K562 (cell line): Measurements from ENCODE around the gene GAPDH. TPM values are rescaled to one million over a fixed set of nuclear protein-coding genes. Genes with fewer than 3 reads are reported as not detected.
A peak's percentile ranks its signal among the peaks of the same experiment; 100 is the strongest.

Source experiments
- ELF1 ChIP-seq: fragments of 200-800 bp; sonication (Bioruptor generic); IDR thresholded peaks from 2 replicates; pipeline ENCODE4 v1.6.1; 2016; ENCODE audit warnings: missing genetic modification characterization, missing compliant biosample characterization
- LCOR ChIP-seq: sonication (generic); formaldehyde crosslinking; IDR thresholded peaks from 2 replicates; pipeline ENCODE4 v1.8.0; 2022; ENCODE audit warnings: mild to moderate bottlenecking, missing genetic modification reagents
- MAFG ChIP-seq: fragments of 450-650 bp; conservative IDR thresholded peaks from 2 replicates; pipeline ENCODE4 v1.6.1; 2016; ENCODE audit warnings: missing genetic modification characterization, missing compliant biosample characterization
- NFXL1 ChIP-seq: fragments of 450-650 bp; formaldehyde crosslinking; IDR thresholded peaks from 2 replicates; pipeline ENCODE4 v1.4.0; 2021; ENCODE audit warnings: mild to moderate bottlenecking
- ZNF146 ChIP-seq: IDR thresholded peaks from one replicate; pipeline ENCODE4 v1.6.1; 2018; ENCODE audit warnings: missing compliant biosample characterization; ENCODE audit not compliant: unreplicated experiment
- ZNF583 ChIP-seq: fragments of 250-450 bp; sonication (Bioruptor Pico); IDR thresholded peaks from 2 replicates; pipeline ENCODE4 v1.4.0; 2020
- ZNF644 ChIP-seq: fragments of 200-800 bp; sonication (Bioruptor generic); IDR thresholded peaks from 2 replicates; pipeline ENCODE4 v1.6.1; 2016; ENCODE audit warnings: low read depth, missing genetic modification characterization, missing compliant biosample characterization
- polyA plus RNA-seq, 8 experiments: library from polyadenylated mRNA; depleted of rRNA in 4 of 8; stranded (reverse) in 5 of 8; unstranded in 3 of 8; fragments of >200 nt; fragmentation: Nextera tagmentation in 2 of 8; fragmentation: Illumina TruSeq in 1 of 8; extraction: Ambion mirVana in 2 of 8; extraction: Trizol in 1 of 8; gene quantifications; 2 replicates each; pipeline versions ENCODE4 v1.2.1 to v1.2.3, GENCODE V29; 2011 to 2014; ENCODE audit warnings: inconsistent platforms in 1 of 8, missing spikeins in 1 of 8
- total RNA-seq, 7 experiments: library from RNA; depleted of rRNA in 6 of 7; stranded (reverse); fragments of >200 nt in 6 of 7; fragmentation: Illumina TruSeq in 2 of 7; extraction: Trizol in 2 of 7; gene quantifications; 2 replicates each; pipeline versions ENCODE4 v1.2.1 to v1.2.3, GENCODE V29; 2011 to 2021; ENCODE audit warnings: low replicate concordance in 1 of 7
- TF ChIP-seq, protein P1 (sequence below): sonication (generic); formaldehyde crosslinking; IDR thresholded peaks from 2 replicates; pipeline ENCODE4 v1.8.0; 2023; ENCODE audit warnings: missing genetic modification reagents, mild to moderate bottlenecking, borderline replicate concordance
- TF ChIP-seq, protein P2 (sequence below): fragments of 200-800 bp; sonication (Bioruptor generic); IDR thresholded peaks from 2 replicates; pipeline ENCODE4 v1.6.1; 2017; ENCODE audit warnings: missing genetic modification characterization, missing compliant biosample characterization
- TF ChIP-seq, protein P3 (sequence below), 2 experiments: IDR thresholded peaks; 2 replicates each; pipeline ENCODE4 v1.6.1; 2011; ENCODE audit warnings: borderline replicate concordance in 1 of 2, control low read depth in 1 of 2, low read depth in 1 of 2, low read length in 1 of 2, mild to moderate bottlenecking in 1 of 2, mixed read lengths in 1 of 2, moderate library complexity in 1 of 2; ENCODE audit not compliant: insufficient read depth in 1 of 2, insufficient read length in 1 of 2, poor library complexity in 1 of 2, severe bottlenecking in 1 of 2; ENCODE audit errors: extremely low read depth in 1 of 2
- TF ChIP-seq, protein P4 (sequence below): sonication (generic); formaldehyde crosslinking; IDR thresholded peaks from 2 replicates; pipeline ENCODE4 v1.8.0; 2023; ENCODE audit warnings: mild to moderate bottlenecking, missing genetic modification reagents
- TF ChIP-seq, protein P5 (sequence below): IDR thresholded peaks from 2 replicates; pipeline ENCODE4 v1.6.1; 2016; ENCODE audit warnings: missing genetic modification characterization, missing compliant biosample characterization

Gene GAPDH
- total and polyA plus RNA-seq, 9 of the 15 experiments (the other 6 are each of a cell fraction or from before 2014, with no cell fraction given) = 2,206 to 6,793 (median 4,217) TPM

DNA sequence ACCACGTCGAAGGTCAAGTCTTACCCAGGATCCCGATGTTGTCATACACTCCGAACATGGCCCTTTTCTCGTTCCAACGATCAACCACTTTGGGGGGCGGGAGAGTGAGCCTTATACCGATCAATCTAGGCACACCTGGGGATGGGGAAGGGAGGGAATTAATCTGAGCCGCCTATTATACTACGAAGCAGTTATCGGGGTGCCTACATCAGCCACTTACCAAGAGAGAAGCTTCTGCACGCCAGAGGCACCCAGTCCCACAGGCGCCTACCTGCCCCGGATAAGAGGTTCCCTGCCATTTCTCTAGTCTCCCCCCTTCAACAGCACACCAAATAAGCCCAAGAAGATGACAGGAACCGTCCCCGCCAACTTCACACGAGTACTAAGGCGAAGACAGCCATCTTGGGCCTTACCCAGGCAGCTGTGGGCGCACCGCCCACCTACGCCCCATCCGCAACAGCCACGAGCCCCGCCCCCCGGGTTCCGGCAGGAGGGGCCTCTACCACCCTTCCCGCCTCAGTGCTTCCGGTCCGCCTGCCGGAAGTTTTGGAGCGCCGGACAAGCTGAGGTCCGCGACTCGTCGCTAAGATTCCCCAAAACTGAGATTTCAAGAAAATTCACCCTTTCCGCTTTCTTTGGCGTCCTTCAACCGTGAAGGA, 41.4 kb upstream of the GAPDH start, which contains the start of gene MRPL51 (continued):
- TF ChIP-seq, protein P1, sequence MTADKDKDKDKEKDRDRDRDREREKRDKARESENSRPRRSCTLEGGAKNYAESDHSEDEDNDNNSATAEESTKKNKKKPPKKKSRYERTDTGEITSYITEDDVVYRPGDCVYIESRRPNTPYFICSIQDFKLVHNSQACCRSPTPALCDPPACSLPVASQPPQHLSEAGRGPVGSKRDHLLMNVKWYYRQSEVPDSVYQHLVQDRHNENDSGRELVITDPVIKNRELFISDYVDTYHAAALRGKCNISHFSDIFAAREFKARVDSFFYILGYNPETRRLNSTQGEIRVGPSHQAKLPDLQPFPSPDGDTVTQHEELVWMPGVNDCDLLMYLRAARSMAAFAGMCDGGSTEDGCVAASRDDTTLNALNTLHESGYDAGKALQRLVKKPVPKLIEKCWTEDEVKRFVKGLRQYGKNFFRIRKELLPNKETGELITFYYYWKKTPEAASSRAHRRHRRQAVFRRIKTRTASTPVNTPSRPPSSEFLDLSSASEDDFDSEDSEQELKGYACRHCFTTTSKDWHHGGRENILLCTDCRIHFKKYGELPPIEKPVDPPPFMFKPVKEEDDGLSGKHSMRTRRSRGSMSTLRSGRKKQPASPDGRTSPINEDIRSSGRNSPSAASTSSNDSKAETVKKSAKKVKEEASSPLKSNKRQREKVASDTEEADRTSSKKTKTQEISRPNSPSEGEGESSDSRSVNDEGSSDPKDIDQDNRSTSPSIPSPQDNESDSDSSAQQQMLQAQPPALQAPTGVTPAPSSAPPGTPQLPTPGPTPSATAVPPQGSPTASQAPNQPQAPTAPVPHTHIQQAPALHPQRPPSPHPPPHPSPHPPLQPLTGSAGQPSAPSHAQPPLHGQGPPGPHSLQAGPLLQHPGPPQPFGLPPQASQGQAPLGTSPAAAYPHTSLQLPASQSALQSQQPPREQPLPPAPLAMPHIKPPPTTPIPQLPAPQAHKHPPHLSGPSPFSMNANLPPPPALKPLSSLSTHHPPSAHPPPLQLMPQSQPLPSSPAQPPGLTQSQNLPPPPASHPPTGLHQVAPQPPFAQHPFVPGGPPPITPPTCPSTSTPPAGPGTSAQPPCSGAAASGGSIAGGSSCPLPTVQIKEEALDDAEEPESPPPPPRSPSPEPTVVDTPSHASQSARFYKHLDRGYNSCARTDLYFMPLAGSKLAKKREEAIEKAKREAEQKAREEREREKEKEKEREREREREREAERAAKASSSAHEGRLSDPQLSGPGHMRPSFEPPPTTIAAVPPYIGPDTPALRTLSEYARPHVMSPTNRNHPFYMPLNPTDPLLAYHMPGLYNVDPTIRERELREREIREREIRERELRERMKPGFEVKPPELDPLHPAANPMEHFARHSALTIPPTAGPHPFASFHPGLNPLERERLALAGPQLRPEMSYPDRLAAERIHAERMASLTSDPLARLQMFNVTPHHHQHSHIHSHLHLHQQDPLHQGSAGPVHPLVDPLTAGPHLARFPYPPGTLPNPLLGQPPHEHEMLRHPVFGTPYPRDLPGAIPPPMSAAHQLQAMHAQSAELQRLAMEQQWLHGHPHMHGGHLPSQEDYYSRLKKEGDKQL (CRISPR knock-in tag) = no peak
- TF ChIP-seq, protein P2, sequence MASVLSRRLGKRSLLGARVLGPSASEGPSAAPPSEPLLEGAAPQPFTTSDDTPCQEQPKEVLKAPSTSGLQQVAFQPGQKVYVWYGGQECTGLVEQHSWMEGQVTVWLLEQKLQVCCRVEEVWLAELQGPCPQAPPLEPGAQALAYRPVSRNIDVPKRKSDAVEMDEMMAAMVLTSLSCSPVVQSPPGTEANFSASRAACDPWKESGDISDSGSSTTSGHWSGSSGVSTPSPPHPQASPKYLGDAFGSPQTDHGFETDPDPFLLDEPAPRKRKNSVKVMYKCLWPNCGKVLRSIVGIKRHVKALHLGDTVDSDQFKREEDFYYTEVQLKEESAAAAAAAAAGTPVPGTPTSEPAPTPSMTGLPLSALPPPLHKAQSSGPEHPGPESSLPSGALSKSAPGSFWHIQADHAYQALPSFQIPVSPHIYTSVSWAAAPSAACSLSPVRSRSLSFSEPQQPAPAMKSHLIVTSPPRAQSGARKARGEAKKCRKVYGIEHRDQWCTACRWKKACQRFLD = peak; percentile 69; the same call in 1 of the 2 replicates
- TF ChIP-seq ZNF583 (no peak), ZNF644 (tag) (0 out of 2 replicates have a peak, but pooled peaks have one; percentile 31), NFXL1 (CRISPR knock-in tag) (no peak), MAFG (tag) (no peak), ELF1 (tag) (peak; percentile 78; the same call in 1 of the 2 replicates), LCOR (CRISPR knock-in tag) (peak; percentile 64; the same call in 1 of the 2 replicates), ZNF146 (no peak)
- TF ChIP-seq, protein P3, sequence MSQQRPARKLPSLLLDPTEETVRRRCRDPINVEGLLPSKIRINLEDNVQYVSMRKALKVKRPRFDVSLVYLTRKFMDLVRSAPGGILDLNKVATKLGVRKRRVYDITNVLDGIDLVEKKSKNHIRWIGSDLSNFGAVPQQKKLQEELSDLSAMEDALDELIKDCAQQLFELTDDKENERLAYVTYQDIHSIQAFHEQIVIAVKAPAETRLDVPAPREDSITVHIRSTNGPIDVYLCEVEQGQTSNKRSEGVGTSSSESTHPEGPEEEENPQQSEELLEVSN (IDR thresholded peaks at IDR 0.05; ENCODE audit: borderline replicate concordance in 1 of 2, extremely low read depth in 1 of 2, insufficient read depth in 1 of 2, insufficient read length in 1 of 2, low read depth in 1 of 2, low read length in 1 of 2, poor library complexity in 1 of 2, severe bottlenecking in 1 of 2) = peak in 1 of 2 experiments; percentile 64
- TF ChIP-seq, protein P4, sequence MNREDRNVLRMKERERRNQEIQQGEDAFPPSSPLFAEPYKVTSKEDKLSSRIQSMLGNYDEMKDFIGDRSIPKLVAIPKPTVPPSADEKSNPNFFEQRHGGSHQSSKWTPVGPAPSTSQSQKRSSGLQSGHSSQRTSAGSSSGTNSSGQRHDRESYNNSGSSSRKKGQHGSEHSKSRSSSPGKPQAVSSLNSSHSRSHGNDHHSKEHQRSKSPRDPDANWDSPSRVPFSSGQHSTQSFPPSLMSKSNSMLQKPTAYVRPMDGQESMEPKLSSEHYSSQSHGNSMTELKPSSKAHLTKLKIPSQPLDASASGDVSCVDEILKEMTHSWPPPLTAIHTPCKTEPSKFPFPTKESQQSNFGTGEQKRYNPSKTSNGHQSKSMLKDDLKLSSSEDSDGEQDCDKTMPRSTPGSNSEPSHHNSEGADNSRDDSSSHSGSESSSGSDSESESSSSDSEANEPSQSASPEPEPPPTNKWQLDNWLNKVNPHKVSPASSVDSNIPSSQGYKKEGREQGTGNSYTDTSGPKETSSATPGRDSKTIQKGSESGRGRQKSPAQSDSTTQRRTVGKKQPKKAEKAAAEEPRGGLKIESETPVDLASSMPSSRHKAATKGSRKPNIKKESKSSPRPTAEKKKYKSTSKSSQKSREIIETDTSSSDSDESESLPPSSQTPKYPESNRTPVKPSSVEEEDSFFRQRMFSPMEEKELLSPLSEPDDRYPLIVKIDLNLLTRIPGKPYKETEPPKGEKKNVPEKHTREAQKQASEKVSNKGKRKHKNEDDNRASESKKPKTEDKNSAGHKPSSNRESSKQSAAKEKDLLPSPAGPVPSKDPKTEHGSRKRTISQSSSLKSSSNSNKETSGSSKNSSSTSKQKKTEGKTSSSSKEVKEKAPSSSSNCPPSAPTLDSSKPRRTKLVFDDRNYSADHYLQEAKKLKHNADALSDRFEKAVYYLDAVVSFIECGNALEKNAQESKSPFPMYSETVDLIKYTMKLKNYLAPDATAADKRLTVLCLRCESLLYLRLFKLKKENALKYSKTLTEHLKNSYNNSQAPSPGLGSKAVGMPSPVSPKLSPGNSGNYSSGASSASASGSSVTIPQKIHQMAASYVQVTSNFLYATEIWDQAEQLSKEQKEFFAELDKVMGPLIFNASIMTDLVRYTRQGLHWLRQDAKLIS (CRISPR knock-in tag) = 0 out of 2 replicates have a peak, but pooled peaks have one; percentile 48
- TF ChIP-seq, protein P5, sequence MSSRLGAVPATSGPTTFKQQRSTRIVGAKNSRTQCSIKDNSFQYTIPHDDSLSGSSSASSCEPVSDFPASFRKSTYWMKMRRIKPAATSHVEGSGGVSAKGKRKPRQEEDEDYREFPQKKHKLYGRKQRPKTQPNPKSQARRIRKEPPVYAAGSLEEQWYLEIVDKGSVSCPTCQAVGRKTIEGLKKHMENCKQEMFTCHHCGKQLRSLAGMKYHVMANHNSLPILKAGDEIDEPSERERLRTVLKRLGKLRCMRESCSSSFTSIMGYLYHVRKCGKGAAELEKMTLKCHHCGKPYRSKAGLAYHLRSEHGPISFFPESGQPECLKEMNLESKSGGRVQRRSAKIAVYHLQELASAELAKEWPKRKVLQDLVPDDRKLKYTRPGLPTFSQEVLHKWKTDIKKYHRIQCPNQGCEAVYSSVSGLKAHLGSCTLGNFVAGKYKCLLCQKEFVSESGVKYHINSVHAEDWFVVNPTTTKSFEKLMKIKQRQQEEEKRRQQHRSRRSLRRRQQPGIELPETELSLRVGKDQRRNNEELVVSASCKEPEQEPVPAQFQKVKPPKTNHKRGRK (tag) = no peak
